HG03342 (cell line): ENCODE measurements around the gene CEP57.
A peak's percentile ranks its signal among the peaks of the same experiment; 100 is the strongest.
"Not testable (repeated sequence)": the region's sequence is repeated elsewhere in the genome, so short reads cannot be mapped to it uniquely, and the experiment has no call there.

ENCODE experiments used
- ATAC-seq: cut with Tn5 transposase; IDR thresholded peaks from one replicate; pipeline ENCODE4 v1.9.1; 2021; ENCODE audit warnings: mild to moderate bottlenecking, moderate library complexity; ENCODE audit not compliant: unreplicated experiment

CEP57 gene

GRCh38 chr11:95795627-95796295, 5.5 kb downstream of the CEP57 start:
- ATAC-seq: no peak

DNA sequence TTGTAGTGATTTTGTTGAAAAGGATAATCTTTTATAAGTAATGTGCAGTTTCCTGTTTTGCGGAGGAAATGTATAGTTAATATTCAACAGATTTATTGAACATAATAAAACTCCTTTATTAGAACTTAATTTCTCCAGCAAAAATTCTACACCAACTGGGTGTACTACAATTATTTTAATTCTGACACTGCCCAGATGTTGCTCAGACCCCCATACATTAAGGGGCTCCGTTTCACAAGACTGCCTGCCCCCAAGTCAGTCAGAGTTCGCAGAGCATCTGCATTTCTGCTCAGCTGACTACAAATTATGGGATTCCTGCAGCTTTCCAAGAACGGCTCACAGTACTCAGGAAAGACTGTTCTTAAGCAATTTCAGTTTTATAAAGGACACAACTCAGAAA, 6.2 kb downstream of the CEP57 start:
- no peak for ATAC-seq

- ATAC-seq: no peak
These were observed 9.2 kb downstream of the CEP57 start for GRCh38 chr11:95799546-95799945.

DNA sequence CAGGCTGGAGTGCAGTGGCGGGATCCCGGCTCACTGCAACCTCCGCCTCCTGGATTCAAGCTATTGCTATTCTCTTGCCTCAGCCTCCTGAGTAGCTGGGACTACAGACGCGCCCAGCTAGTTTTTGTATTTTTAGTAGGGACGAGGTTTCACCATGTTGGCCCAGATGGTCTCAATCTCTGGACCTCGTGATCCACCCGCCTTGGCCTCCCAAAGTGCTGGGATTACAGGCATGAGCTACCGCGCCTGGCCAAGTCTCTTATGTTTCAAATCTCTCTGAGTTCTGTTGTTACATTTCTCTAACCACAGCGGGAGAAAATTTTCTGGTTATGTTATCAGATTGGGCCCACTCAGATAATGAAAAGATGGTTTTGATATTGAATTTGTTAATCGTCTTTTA, 10.1 kb downstream of the CEP57 start:
- ATAC-seq: no peak

GRCh38 chr11:95802806-95803205, 12.5 kb downstream of the CEP57 start:
- no peak for ATAC-seq

DNA sequence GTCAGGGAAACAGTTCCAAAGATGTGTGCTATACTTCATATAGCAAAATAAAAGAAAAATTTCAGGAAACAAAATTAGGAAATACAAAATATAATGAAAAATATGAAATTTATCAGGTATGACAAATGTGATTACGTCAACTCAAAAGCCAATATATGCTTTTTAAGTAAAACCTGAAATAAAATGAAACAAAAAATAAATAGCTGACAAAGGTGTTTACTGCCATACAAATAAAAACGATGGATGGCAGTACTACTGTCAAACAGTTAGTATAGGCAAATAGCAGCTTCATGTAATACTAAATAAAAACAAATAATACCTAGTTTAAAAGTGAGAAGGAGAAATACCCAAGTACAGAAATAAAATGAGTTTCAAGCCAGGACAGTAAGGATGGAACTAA, 13.7 kb downstream of the CEP57 start:
- no peak for ATAC-seq

- ATAC-seq: no peak
These were observed 15.6 kb downstream of the CEP57 start for GRCh38 chr11:95805869-95806268.

GRCh38 chr11:95806464-95806863, 16.2 kb downstream of the CEP57 start:
- ATAC-seq: not testable (repeated sequence)

DNA sequence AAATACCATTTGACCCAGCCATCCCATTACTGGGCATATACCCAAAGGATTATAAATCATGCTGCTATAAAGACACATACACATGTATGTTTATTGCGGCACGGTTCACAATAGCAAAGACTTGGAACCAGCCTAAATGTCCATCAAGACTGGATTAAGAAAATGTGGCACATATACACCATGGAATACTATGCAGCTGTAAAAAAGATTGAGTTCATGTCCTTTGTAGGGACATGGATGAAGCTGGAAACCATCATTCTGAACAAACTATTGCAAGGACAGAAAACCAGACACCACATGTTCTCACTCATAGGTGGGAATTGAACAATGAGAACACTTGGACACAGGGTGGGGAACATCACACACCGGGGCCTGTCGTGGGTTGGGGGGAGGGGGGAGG, 20.8 kb downstream of the CEP57 start:
- not testable (repeated sequence) for ATAC-seq

GRCh38 chr11:95816037-95816436, 25.7 kb downstream of the CEP57 start:
- peak; percentile 77 for ATAC-seq

DNA sequence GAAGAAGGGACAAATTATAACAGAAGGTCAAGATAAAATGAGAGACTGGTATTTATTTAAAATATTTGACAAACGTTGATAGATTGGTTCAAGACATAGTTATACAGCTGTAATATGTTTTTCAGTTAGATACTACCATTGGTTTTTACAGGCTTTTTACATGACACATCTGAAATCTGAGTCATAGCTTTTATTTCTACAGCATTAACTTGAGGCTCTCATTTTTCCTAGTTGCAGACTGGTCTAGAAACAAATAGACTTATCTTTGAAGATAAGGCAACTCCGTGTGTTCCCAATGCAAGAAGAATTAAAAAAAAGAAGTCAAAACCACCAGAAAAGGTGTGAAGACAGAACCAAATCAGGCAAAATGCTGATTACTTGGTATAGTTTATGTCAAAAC, 31.3 kb downstream of the CEP57 start:
- ATAC-seq: no peak

DNA sequence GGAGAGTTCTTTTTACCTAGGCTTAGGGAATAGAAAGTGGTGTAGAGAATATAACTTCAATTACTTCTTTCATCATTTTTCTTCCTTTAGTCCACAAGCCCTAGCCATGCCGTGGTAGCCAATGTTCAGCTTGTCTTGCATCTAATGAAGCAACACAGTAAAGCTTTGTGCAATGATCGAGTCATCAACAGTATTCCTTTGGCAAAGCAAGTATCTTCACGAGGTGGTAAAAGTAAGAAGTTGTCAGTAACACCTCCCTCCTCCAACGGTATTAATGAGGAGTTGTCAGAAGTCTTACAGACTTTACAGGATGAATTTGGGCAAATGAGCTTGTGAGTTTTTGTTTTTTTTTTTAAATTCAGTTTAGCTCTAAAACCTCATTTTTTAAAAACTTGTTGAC, 37.4 kb downstream of the CEP57 start:
- no peak for ATAC-seq

DNA sequence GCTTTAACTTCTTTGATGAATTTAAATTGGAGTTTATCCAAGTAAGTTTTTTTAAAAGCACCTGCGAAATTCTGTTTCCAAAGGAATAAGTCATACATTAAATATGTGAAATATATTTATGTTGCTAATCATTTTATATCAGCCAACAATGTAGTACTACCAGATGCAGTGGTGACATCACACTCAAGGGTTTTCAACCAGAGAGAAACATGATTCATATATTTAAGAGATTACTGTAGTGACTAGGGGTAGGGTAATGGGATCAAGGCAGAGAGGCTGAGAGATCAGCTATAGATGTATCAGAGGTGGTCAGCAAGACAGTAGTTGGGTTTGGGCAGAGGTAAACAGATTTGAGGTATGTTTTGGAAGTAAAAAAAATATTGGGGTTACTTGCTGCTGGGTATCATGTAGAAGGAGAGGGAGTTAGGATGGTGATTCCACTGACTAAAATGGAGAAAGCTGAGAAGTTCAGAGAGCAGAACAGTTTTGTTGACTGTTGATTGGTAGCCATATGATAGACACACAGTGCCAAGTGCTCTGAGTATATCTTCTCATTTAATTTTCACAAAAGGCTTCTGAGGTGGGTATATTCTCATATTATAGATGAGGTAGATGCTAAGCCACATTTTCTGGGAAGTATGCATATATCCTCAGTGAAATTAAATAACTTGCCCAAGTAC, 39.4 kb downstream of the CEP57 start:
- ATAC-seq: no peak

DNA sequence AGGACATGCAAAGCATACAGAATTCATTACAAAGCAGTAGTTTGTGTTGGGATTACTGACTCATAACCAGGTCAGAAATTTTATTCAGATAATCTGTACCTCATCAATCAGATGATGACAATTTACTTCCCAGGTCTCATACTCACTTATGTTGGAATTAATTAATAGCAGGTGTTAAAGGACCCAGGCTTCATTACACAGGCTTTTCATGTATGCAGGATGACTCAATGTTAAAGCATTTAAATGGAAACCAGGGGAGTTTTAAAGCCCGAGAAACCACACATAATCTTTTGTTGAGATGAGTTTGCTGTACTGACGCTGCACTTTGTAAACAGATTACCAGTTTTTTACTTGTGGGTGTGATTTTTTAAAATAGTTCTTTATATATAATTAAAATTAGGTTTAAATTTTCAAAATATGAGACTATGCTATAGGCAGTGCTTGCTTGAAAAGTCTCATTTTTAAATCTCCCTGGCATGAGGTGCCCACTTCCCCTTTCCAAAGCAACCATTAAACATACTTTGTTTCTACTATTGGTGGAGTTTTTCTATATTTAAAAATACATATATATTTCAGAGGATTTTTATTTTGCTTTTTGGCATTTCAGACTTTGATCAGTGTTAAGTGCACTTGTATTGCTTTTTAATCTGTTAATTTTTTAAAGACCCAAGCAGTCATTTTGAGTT, 41.0 kb downstream of the CEP57 start:
- no peak for ATAC-seq

- ATAC-seq: no peak
These were observed 42.5 kb downstream of the CEP57 start for GRCh38 chr11:95832763-95833162.

DNA sequence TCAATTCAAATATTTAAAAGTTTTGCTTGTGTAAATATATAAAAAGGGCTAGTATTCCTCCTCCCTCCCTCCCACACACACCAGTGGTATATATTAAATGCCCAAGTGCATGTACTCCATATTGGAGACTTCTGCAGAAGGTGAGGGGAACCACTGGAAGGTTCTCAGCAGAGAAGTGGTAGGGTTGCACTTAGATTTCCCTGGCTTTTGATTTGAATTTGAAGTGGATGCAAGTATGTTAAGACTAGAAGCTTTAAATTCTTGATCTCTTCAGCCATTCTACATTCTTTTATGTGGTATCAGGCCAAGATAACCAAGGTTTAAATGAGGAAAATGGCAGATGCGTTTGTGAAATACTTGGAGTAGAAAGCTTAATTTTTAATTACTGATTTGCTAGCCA, 43.1 kb downstream of the CEP57 start:
- ATAC-seq: no peak

- no peak for ATAC-seq
These were observed 45.1 kb downstream of the CEP57 start for GRCh38 chr11:95835351-95835750.

DNA sequence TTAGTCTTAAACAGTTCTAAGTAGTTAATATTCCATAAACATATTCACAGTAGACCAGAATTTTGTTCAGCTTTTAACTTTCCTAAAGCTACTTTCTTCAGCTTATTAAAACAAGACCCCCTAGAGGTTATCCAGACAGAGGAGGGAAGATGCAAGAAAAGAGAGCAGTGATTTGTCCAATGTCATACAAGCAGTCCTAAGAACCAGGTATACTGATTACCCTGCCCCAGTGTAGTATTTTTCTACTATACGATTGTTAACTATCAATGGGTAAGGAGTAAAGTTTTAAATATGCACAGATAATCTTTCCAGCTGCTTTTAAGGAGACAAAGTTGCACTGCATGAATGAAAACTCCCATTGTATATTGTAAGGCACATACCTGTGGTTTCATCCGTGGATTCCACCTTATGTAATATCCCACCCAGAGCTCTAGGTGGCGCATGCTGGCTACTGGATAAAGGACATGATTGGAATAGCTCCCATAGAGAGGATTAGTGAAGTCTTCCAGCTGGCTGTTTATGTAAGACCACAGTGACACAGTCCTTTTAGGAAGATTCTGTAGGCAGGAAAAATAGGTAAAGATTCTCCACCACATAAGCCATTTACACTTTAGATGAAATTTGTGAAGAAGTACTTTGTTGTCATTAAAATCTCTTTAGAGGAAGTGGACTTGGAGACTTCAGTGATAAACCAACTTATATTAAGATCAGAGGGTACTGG, 45.6 kb downstream of the CEP57 start:
- peak; percentile 91 for ATAC-seq

DNA sequence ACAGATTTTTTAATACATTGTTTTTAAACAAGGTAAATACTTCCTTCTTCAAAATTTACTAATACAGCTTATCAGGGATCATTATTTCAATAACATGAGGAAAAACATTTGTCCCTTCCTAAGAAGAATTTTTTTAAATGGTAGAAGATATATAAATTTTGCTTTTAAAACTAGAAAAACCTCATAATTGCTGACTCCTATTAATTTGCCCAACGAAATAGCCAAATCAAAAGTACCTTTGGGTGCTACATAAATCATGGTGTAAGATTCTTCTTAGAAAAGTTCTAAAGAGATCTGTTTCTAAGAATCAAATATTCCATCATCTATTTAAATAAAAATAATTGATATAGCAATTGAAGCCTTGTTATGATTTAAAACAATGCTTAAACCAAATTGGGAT, 54.9 kb downstream of the CEP57 start:
- no peak for ATAC-seq

- peak; percentile 61 for ATAC-seq
These were observed 59.0 kb downstream of the CEP57 start for GRCh38 chr11:95849087-95849825.

DNA sequence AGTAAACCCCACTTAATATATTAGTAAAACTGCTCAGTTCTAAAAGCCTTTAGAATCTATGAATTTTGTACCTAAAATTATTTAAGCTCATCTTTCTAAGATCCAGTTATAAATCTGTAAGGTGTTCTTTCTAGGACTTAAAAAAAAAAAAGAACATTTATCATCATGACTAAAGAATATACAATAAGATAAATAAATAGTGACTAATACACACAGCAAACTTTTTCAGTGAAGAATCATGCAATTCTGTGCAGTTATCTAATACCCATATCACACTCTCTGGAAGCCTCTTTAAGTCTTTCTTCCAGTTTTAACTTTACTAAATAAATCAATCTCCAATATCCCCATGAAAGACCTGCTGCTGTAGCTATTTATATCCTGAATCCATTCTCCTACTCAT, 59.8 kb downstream of the CEP57 start:
- ATAC-seq: no peak
